ENCODE results near the gene LRP1.

The LRP1 gene

GRCh38 chr12:57096099-57096572, 32.1 kb upstream of the LRP1 start:
- TF ChIP-seq SUZ12 (IDR thresholded peaks at IDR 0.05; ENCODE audit: extremely low read depth, insufficient read depth, insufficient read length) (no peak), YY1 (IDR thresholded peaks at IDR 0.05; ENCODE audit: insufficient read depth, insufficient read length) (no peak), ZNF274 (IDR thresholded peaks at IDR 0.05; ENCODE audit: low read depth, low read length) (no peak)
- no peak for DNase-seq (ENCODE audit: low read depth, low spot score)
- no peaks in the 10 kb centered on the region for H3K27me3 ChIP-seq (ENCODE audit: insufficient read depth, insufficient read length)
- no peak overlapping the region for H3K4me3 ChIP-seq (ENCODE audit: insufficient read length, low read depth)
- H3K4me1 ChIP-seq (ENCODE audit: insufficient read depth, insufficient read length): peaks cover 26% of the 10 kb centered on the region
- H3K9ac ChIP-seq (ENCODE audit: insufficient read length, low read depth): no peak overlapping the region
- H3K36me3 ChIP-seq (ENCODE audit: insufficient read depth, insufficient read length, low read length): peaks cover 91% of the 10 kb centered on the region
- no peaks in the 10 kb centered on the region for H3K9me3 ChIP-seq (ENCODE audit: insufficient read depth, low read length)

DNA sequence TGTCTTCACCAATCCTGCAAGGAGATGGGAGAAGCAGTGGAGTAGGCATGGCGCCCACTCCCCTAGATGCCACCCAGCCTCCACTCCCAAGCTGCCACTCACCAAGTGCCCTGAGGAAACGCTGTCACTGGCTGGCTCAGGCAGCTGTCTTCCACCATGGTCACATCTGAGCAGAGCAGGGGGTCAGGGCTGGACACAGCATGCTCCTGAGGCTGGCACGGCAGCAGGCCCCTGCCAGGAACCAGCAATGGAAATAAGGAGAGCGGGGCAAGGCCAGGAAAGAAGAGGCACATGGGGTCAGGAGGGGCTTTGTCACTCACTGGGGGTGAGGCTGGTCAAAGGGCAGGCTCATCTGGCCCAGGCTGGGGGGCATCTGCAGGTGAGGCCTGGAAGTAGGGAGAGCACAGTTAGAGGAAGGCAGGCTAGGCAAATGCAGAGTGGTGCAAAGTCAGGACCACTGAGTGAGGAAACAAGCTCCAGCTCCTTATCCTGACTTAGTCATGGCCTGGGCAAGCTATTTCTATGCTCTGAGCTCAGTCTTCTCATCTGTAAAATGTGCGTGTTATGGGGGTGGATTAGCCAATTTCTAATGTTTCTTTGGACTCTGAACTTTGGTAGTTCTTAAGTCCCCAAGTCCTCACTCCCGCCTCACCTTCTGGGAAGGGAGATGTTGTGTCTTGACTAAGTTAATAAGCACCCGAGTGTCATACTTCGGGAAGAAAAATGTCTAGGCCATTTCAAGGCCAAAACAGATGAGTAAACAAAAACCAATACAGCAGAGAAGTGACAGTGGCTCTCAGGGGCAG, 31.3 kb upstream of the LRP1 start:
- Histone ChIP-seq H3K4me1 (ENCODE audit: insufficient read depth, insufficient read length) (peaks cover 23% of the 10 kb centered on the region), H3K9ac (ENCODE audit: insufficient read length, low read depth) (no peak overlapping the region), H3K27me3 (ENCODE audit: insufficient read depth, insufficient read length) (no peaks in the 10 kb centered on the region), H3K36me3 (ENCODE audit: insufficient read depth, insufficient read length, low read length) (peaks cover 86% of the 10 kb centered on the region), H3K9me3 (ENCODE audit: insufficient read depth, low read length) (no peaks in the 10 kb centered on the region), H3K4me3 (ENCODE audit: insufficient read length, low read depth) (no peak overlapping the region)
- TF ChIP-seq ZNF274 (IDR thresholded peaks at IDR 0.05; ENCODE audit: low read depth, low read length) (no peak), YY1 (IDR thresholded peaks at IDR 0.05; ENCODE audit: insufficient read depth, insufficient read length) (no peak), SUZ12 (IDR thresholded peaks at IDR 0.05; ENCODE audit: extremely low read depth, insufficient read depth, insufficient read length) (no peak)
- DNase-seq (ENCODE audit: low read depth, low spot score): no peak

DNA sequence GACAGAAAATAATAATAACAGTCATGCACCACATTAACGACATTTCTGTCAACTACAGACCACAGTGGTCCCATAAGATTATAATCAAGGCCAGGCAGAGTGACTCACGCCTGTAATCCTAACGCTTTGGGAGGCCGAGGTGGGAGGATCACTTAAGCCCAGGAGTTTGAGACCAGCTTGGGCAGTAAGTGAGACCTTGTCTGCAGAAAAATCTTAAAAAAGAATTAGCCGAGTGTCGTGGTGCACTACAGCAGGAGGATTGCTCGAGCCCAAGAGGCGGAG, 30.8 kb upstream of the LRP1 start:
- H3K36me3 ChIP-seq (ENCODE audit: insufficient read depth, insufficient read length, low read length): peaks cover 86% of the 10 kb centered on the region
- no peak for DNase-seq (ENCODE audit: low read depth, low spot score)

DNA sequence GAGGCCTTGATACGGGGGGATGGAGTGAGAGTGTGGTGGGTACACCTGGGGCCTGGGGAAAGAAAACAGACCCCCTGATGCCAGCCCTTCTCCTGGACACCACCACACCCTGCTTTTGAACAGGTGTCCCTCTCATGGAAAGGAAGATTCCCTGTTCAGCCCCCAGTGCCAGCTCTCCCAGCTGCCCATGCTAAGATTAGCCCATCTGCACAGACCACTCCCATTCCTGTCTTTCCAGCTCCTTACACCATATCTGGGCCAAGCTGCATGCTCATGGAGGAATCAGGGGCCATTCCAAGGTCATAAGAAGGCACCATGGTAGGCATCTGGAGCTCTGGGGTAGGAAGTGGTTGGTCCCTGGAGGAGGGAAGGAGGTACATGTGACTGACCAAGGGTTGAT, 29.7 kb upstream of the LRP1 start:
- no peaks in the 10 kb centered on the region for H3K27me3 ChIP-seq (ENCODE audit: insufficient read depth, insufficient read length)
- H3K36me3 ChIP-seq (ENCODE audit: insufficient read depth, insufficient read length, low read length): peaks cover 81% of the 10 kb centered on the region
- no peak overlapping the region for H3K4me3 ChIP-seq (ENCODE audit: insufficient read length, low read depth)
- no peaks in the 10 kb centered on the region for H3K9me3 ChIP-seq (ENCODE audit: insufficient read depth, low read length)
- peaks cover 24% of the 10 kb centered on the region for H3K4me1 ChIP-seq (ENCODE audit: insufficient read depth, insufficient read length)
- no peak for TF ChIP-seq SUZ12 (IDR thresholded peaks at IDR 0.05; ENCODE audit: extremely low read depth, insufficient read depth, insufficient read length)
- TF ChIP-seq ZNF274 (IDR thresholded peaks at IDR 0.05; ENCODE audit: low read depth, low read length): no peak
- no peak for TF ChIP-seq YY1 (IDR thresholded peaks at IDR 0.05; ENCODE audit: insufficient read depth, insufficient read length)
- no peak overlapping the region for H3K9ac ChIP-seq (ENCODE audit: insufficient read length, low read depth)
- DNase-seq (ENCODE audit: low read depth, low spot score): no peak

More for the DNA sequence above, 30.8 kb upstream of the LRP1 start:
- Histone ChIP-seq H3K4me3 (ENCODE audit: insufficient read length, low read depth) (no peak overlapping the region), H3K9ac (ENCODE audit: insufficient read length, low read depth) (no peak overlapping the region), H3K9me3 (ENCODE audit: insufficient read depth, low read length) (no peaks in the 10 kb centered on the region), H3K27me3 (ENCODE audit: insufficient read depth, insufficient read length) (no peaks in the 10 kb centered on the region), H3K4me1 (ENCODE audit: insufficient read depth, insufficient read length) (peaks cover 28% of the 10 kb centered on the region)
- TF ChIP-seq YY1 (IDR thresholded peaks at IDR 0.05; ENCODE audit: insufficient read depth, insufficient read length): no peak
- no peak for TF ChIP-seq SUZ12 (IDR thresholded peaks at IDR 0.05; ENCODE audit: extremely low read depth, insufficient read depth, insufficient read length)
- TF ChIP-seq ZNF274 (IDR thresholded peaks at IDR 0.05; ENCODE audit: low read depth, low read length): no peak

GRCh38 chr12:57099047-57099714, 29.1 kb upstream of the LRP1 start:
- peaks cover 85% of the 10 kb centered on the region for H3K36me3 ChIP-seq (ENCODE audit: insufficient read depth, insufficient read length, low read length)

GRCh38 chr12:57099766-57100165, 28.5 kb upstream of the LRP1 start:
- no peak overlapping the region for H3K9ac ChIP-seq (ENCODE audit: insufficient read length, low read depth)
- no peak for TF ChIP-seq YY1 (IDR thresholded peaks at IDR 0.05; ENCODE audit: insufficient read depth, insufficient read length)
- no peak for TF ChIP-seq SUZ12 (IDR thresholded peaks at IDR 0.05; ENCODE audit: extremely low read depth, insufficient read depth, insufficient read length)
- no peak for TF ChIP-seq ZNF274 (IDR thresholded peaks at IDR 0.05; ENCODE audit: low read depth, low read length)
- H3K9me3 ChIP-seq (ENCODE audit: insufficient read depth, low read length): no peaks in the 10 kb centered on the region
- peaks cover 16% of the 10 kb centered on the region for H3K4me1 ChIP-seq (ENCODE audit: insufficient read depth, insufficient read length)
- H3K36me3 ChIP-seq (ENCODE audit: insufficient read depth, insufficient read length, low read length): peaks cover 85% of the 10 kb centered on the region
- no peaks in the 10 kb centered on the region for H3K27me3 ChIP-seq (ENCODE audit: insufficient read depth, insufficient read length)
- H3K4me3 ChIP-seq (ENCODE audit: insufficient read length, low read depth): no peak overlapping the region
- no peak for DNase-seq (ENCODE audit: low read depth, low spot score)

More at GRCh38 chr12:57099047-57099714, 29.1 kb upstream of the LRP1 start:
- no peak overlapping the region for H3K9ac ChIP-seq (ENCODE audit: insufficient read length, low read depth)
- no peak overlapping the region for H3K4me3 ChIP-seq (ENCODE audit: insufficient read length, low read depth)
- no peaks in the 10 kb centered on the region for H3K9me3 ChIP-seq (ENCODE audit: insufficient read depth, low read length)
- no peak for DNase-seq (ENCODE audit: low read depth, low spot score)
- TF ChIP-seq ZNF274 (IDR thresholded peaks at IDR 0.05; ENCODE audit: low read depth, low read length) (no peak), SUZ12 (IDR thresholded peaks at IDR 0.05; ENCODE audit: extremely low read depth, insufficient read depth, insufficient read length) (no peak), YY1 (IDR thresholded peaks at IDR 0.05; ENCODE audit: insufficient read depth, insufficient read length) (no peak)
- H3K27me3 ChIP-seq (ENCODE audit: insufficient read depth, insufficient read length): no peaks in the 10 kb centered on the region
- peaks cover 21% of the 10 kb centered on the region for H3K4me1 ChIP-seq (ENCODE audit: insufficient read depth, insufficient read length)

Measured in NT2/D1 (cell line).